DND-41 (cell line): ENCODE measurements around the gene MRPL3.

Experiments used
- CTCF ChIP-seq: IDR thresholded peaks from 2 replicates; pipeline ENCODE4 v1.5.1; 2012; ENCODE audit warnings: borderline replicate concordance, low read length, moderate library complexity, mild to moderate bottlenecking; ENCODE audit not compliant: poor library complexity, severe bottlenecking; ENCODE audit errors: extremely low read depth
- EZH2 ChIP-seq: IDR thresholded peaks from 3 replicates; pipeline ENCODE4 v1.6.1; 2012; ENCODE audit warnings: borderline replicate concordance, low read depth, mild to moderate bottlenecking, moderate library complexity, low read length, inconsistent platforms; ENCODE audit not compliant: severe bottlenecking

- TF ChIP-seq CTCF (no peak), EZH2 (no peak)
These were observed 2.6 kb upstream of the MRPL3 start for GRCh38 chr3:131505421-131505820.
